ENCODE data around the gene TSPEAR. TPM values are rescaled to one million over a fixed set of nuclear protein-coding genes. Genes with fewer than 3 reads are reported as not detected.
"Not testable (repeated sequence)": the region's sequence is repeated elsewhere in the genome, so short reads cannot be mapped to it uniquely, and the experiment has no call there.

The TSPEAR gene
- total and polyA plus RNA-seq, 7 donors, result not detected

DNA sequence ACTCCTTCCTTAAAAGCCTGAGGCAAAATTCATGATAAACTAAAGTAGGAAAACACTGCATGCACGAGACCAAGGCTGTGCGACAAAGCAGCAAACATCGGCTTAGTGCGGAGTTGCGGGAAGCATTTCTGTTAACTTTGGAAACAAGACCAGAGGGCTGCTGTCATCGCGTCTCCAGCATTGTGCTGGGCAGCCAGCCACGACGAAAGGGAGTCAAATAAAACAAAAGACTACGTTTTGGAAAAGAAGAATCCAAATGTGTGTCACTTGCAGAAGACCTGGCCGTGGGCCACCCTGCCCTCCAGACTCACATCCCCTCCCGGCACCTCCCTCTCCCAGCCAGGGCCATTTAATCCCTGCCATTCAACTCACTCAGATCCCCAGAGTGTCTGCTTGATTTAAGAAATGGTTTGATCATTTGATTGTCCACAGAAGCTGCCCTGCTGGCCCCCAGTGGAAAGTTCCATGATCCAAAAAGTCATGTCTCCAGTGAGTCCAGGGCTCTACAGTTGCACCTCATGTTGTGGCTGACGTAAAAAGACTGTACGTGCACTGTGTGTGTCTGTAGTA lies 67.5 kb downstream of the TSPEAR start:
- Histone ChIP-seq H3K4me3 (no peak overlapping the region), H3K36me3 (ENCODE audit: insufficient read depth in 1 of 2, low read depth in 1 of 2) (no peaks in the 10 kb centered on the region), H3K4me1 (no peaks in the 10 kb centered on the region), H3K9me3 (peaks cover 3% of the 10 kb centered on the region), H3K27ac (no peak overlapping the region), H3K27me3 (ENCODE audit: insufficient read depth in 3 of 3, low read length in 2 of 3) (peaks cover 0 to 44% (median 15%) of the 10 kb centered on the region in 3 donors)
- DNase-seq (no peak), ATAC-seq (no peak)
- WGBS, 3 donors, result 43 to 70% (median 63%) methylated on average over 14 of the region's 14 CpGs
- intact Hi-C loops (cut with DNase I), result no loop called here
- TF ChIP-seq, protein P1, sequence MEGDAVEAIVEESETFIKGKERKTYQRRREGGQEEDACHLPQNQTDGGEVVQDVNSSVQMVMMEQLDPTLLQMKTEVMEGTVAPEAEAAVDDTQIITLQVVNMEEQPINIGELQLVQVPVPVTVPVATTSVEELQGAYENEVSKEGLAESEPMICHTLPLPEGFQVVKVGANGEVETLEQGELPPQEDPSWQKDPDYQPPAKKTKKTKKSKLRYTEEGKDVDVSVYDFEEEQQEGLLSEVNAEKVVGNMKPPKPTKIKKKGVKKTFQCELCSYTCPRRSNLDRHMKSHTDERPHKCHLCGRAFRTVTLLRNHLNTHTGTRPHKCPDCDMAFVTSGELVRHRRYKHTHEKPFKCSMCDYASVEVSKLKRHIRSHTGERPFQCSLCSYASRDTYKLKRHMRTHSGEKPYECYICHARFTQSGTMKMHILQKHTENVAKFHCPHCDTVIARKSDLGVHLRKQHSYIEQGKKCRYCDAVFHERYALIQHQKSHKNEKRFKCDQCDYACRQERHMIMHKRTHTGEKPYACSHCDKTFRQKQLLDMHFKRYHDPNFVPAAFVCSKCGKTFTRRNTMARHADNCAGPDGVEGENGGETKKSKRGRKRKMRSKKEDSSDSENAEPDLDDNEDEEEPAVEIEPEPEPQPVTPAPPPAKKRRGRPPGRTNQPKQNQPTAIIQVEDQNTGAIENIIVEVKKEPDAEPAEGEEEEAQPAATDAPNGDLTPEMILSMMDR (IDR thresholded peaks at IDR 0.05), result no peak

DNA sequence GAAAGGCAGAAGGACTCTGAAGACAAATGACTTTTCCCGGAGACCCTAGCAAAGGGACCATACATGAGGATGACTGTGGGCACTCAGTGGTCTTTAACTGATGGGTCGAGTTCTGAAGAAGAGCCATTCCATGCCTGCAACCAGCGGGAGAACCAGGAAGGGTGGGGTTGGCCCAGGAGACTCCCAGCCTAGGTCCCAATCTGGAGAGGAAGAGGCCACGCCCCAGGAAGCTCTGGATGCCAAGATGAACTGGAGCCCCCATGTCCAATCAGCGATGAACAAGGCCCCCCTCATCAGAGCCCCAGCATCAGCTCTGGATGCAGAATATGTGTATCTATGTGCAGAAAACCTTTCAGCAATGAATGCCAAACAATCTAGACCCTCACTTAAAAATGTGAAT lies 70.6 kb downstream of the TSPEAR start:
- Histone ChIP-seq H3K4me3 (no peak overlapping the region), H3K27ac (no peak overlapping the region)

DNA sequence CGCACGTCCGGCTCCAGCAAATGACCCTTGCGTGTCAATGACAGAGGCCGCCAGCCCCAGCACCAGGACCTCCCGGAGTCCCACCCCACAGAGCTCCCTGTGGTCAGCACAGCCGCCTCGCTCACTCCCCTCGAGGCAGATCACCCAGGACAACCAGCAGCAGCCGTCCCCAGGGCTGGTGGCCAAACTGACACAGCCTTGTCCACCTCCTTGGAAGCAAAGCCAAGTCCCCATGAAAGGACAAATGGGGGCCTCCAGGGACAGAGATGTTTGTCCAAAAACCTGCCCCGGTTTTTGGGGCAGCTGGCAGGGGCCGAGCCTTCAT lies 72.1 kb downstream of the TSPEAR start:
- ATAC-seq (no peak), DNase-seq (no peak)
- H3K4me1 ChIP-seq, result no peaks in the 10 kb centered on the region
- intact Hi-C loops (cut with DNase I), result no loop called here
- WGBS, 3 donors, result 49 to 57% (median 55%) methylated on average over 12 of the region's 12 CpGs
- H3K27ac ChIP-seq, result no peak overlapping the region
- no peak overlapping the region for H3K4me3 ChIP-seq
- H3K36me3 ChIP-seq (ENCODE audit: insufficient read depth in 1 of 2, low read depth in 1 of 2), result no peaks in the 10 kb centered on the region
- TF ChIP-seq, protein P1 (IDR thresholded peaks at IDR 0.05), result no peak
- peaks cover 0 to 28% (median 16%) of the 10 kb centered on the region in 3 donors for H3K27me3 ChIP-seq (ENCODE audit: insufficient read depth in 3 of 3, low read length in 2 of 3)
- peaks cover under 1% of the 10 kb centered on the region for H3K9me3 ChIP-seq

More for the DNA sequence above, 70.6 kb downstream of the TSPEAR start:
- DNase-seq (no peak), ATAC-seq (no peak)
- TF ChIP-seq, protein P1 (IDR thresholded peaks at IDR 0.05), result no peak
- Histone ChIP-seq H3K36me3 (ENCODE audit: insufficient read depth in 1 of 2, low read depth in 1 of 2) (no peaks in the 10 kb centered on the region), H3K4me1 (no peaks in the 10 kb centered on the region), H3K9me3 (peaks cover 3% of the 10 kb centered on the region), H3K27me3 (ENCODE audit: insufficient read depth in 3 of 3, low read length in 2 of 3) (peaks cover 0 to 33% (median 16%) of the 10 kb centered on the region in 3 donors)
- intact Hi-C loops (cut with DNase I), result no loop called here
- WGBS, 3 donors, result 79 to 84% (median 82%) methylated on average over 5 of the region's 5 CpGs

DNA sequence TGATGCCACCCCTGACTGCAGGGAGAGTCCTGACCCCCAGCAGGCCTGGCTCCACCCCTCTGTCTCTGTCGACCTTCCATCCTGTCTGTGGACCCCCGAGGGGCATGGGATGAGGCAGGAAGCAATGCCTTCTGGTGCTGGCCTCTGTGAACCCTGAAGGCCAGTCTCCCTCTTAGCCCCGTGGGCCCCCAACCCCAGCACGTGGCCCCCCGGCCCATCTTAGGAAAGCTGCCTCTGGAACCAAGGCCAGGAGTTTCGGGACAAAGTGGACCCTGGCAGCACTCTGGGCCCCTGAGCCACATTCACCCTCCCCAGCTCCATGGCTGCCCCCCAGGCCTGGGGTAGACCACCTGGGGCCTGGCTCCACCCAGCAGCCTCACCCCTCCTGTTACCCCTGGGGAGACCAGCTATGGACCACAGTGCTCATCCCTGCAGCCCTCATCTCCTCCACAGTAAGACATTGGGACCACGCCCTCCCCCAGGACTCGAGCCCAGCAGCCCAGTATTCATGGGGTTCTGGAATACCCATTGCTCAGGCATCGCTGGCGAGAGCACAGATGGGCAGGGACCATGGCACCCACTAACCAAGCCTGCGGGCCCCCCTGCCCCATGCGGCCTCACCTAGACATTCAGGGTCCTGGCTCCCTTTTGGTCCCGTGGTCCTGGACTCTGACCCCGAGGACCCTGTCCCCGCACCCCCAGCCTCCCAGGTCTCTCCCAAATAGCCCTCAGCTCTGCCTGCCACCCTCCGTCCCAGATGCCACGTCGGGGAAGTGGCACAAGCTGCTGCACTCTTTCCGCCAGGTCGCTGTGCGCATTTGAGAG lies 72.7 kb downstream of the TSPEAR start:
- intact Hi-C loops (cut with DNase I); H3K9me3 ChIP-seq; DNase-seq; ATAC-seq; H3K4me1 ChIP-seq; H3K4me3 ChIP-seq; H3K27ac ChIP-seq; H3K36me3 ChIP-seq (ENCODE audit: insufficient read depth in 1 of 2, low read depth in 1 of 2): not testable (repeated sequence)
- 71 to 91% (median 79%) methylated on average over 13 to 21 of the region's 21 CpGs for WGBS, 3 donors
- H3K27me3 ChIP-seq (ENCODE audit: insufficient read depth in 3 of 3, low read length in 2 of 3), result peaks cover 0 to 31% (median 14%) of the 10 kb centered on the region in 3 donors

- WGBS, 3 donors, result 17 to 44% (median 25%) methylated on average over 6 to 12 of the region's 12 CpGs
- intact Hi-C loops (cut with DNase I); H3K36me3 ChIP-seq (ENCODE audit: insufficient read depth in 1 of 2, low read depth in 1 of 2); H3K9me3 ChIP-seq; ATAC-seq; DNase-seq; H3K4me3 ChIP-seq; H3K4me1 ChIP-seq; H3K27ac ChIP-seq: not testable (repeated sequence)
- peaks cover 0 to 33% (median 14%) of the 10 kb centered on the region in 3 donors for H3K27me3 ChIP-seq (ENCODE audit: insufficient read depth in 3 of 3, low read length in 2 of 3)
These were observed 73.5 kb downstream of the TSPEAR start for GRCh38 chr21:44637851-44638348.

Measured in psoas muscle (tissue), 8 donors.